Effector CD4-positive, alpha-beta T cell (primary cell): ENCODE results near the gene PRR11.
"Not testable (repeated sequence)": the region's sequence is repeated elsewhere in the genome, so short reads cannot be mapped to it uniquely, and the experiment has no call there.

Experiments used
- DNase-seq: peaks from one replicate; pipeline ENCODE4 v3.0.0-alpha.2; 2020
- total RNA-seq: gene quantifications from one replicate; lab custom pipeline; 2026; lab: John Stamatoyannopoulos, UW

Gene PRR11
- total RNA-seq = 1.7 reads per million

DNA sequence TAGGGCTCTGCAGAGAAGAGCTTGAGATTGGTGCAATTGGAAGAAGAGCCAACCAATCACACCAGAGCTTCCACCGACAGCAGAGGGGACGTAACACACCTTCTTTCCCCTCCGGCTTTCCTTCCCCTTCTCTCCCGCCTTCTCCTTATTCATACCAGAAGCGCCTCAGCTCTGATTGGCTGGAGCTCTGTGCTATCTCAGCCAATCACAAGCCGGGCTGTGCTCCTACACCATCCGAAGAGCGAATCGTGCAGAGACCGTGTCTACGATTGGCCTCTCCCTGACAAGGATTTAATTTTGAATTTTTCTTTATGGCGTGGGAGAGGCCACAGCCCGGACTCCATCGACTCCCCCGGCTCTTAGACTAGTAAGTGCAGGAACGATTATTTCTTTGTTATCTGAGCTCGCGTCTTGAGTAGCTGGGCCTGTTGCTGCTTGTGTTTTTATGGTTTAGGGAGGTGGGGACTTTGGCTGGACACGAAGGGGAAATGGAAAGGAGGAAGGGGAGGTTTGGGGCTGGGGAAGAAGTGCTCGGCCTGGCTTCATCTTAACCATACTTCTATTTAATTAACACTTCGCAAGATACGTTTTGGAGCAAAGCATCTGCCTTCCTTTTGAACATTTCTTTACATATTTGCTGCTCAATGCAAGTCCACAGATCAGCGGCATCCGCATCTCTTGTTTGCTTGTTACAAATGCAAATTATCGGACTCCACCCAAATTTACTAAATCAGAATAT lies at the start of gene PRR11:
TSS of gene PRR11 (plus strand) at position 308 of the 739 bp plus-strand sequence. CDS start 14,007 bp downstream, outside the sequence.
- DNase-seq = peak; percentile 91

DNA sequence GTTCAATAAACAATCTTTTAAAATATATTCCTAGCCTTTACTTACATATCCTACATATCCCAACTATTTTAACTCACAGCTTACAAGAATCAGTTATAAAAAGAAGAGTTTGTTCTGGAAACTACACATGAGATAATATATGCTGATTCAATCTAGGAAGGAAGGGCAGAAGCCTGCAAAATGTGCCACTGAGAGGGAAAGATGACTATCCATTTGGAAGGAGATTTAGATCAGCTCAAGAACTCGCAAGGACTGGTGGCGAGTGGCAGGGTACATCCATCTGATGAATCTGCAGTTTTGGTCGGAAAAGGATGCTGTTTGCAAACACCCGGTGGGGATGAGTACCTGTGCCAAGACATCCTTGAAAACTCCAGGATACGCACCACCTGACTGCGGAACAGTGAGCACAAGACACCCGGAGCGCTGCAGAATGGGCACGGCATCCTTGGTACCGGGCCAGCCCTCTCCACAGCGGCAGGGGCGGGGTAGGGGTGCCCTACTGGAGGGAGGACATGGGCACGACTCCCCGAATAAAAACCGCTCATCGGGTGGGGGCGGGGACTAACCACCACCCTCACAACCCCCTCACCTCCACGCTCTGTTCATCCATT lies 49.6 kb upstream of the PRR11 start:
- peak; percentile 76 for DNase-seq

DNA sequence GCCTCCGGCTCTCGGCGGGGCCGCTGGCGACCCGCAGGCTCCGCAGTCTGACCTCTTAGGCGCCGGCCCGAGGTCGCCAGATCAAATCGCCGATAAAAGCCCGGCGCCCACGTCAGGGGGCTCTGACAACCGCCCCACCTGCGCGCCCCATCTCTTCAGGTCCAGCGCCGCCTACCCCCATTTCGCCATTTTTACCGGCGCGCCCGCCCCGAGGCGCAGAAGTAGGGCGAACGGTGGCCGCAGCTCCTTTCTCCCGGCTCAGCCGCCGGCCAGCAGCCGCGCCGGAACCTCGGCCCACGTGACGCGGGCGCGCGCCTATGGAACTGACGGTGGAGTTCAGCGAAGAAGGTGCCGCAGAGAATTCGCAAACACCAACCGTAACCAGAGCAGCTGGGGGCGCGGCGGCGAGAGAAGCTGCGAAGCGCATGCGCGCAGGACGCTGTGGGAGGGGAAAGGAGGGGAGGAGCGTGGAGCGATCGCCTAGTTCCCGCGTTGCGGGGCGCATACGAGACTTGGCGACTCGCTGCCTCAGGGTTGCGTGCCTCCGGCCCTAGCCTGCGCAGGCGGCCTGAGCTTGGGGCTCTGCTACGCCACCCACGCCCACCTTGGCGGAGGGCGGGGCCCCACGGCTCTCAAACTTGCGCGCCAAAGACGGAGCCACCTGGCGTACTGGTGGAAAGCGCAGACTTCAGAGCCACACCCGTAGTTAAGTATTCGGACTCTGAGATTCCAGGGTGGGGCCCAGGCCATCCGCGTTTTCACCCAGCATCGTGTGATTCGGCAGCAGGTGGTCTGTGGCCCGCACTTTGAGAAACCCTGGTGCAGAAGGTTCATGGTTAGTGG lies 48.9 kb upstream of the PRR11 start, which contains the start of gene TRIM37:
TSS of gene TRIM37 (minus strand) at position 418 of the 843 bp plus-strand sequence. CDS start 419 bp downstream, outside the sequence.
- peak; percentile 96 for DNase-seq

DNA sequence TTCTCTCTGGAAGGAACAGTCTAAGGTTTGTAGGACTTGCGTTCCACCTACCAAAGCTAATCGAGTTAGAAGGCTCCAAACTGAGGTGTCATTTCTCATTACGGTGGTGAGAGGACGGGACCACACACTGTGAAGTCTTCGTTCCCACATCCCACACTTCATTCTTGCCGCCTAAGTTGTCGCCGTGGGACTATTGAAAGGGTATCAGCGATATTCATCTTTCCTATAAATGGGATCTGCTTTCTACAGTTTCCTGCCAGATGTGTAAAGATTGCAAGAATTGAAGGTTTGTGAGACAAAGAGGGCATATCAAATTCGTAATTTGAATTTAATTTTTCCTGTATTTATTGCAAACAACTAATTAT lies 48.3 kb upstream of the PRR11 start:
- DNase-seq = no peak

DNA sequence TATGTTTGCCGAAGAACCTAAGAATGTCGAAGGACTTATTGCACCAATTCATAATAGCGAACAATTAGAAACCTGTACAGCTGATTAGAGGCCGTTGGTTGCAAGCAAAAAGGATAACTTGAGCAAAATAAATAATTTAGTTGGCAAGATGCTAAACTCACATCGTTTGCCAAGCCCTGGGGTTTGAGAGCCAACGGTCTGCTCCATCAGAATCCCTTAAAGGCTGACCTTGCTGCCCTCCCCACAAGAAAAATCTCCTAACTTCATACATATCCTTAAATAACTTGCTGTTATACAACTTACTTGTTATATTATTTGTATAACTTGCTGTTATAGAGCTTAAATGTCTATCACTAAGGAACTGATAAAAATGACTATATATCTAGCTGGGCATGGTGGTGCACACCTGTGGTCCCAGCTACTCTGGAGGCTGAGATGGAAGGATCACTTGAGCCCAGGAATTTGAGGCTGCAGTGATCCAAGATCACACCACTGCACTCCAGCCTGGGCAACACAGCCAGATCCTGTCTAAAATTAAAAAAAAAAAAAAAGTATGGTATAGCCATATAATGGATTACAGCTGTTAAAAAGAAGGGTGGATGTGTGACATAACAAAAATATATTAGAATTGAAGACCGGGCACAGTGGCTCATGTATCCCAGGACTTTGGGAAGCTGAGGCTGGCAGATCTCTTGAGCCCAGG lies 47.0 kb upstream of the PRR11 start:
- DNase-seq = no peak

DNA sequence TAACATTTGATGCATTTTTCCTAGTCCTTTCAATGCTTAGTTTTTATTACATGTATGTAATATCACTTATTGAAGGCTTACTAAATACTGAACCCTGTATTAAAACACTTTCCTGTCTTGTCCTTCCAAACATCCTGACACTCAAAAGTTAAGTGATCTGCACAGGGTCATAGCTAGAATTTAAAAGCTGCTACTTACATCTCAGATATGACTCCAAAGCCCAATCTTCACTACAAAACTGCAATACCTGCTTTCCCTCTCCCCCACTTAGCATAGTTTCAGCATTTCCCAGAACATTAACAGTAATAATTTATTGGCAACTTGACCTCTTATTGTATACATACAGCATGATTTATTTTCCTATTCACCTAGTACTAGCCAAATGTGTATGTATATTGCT lies 44.6 kb upstream of the PRR11 start:
- no peak for DNase-seq

DNA sequence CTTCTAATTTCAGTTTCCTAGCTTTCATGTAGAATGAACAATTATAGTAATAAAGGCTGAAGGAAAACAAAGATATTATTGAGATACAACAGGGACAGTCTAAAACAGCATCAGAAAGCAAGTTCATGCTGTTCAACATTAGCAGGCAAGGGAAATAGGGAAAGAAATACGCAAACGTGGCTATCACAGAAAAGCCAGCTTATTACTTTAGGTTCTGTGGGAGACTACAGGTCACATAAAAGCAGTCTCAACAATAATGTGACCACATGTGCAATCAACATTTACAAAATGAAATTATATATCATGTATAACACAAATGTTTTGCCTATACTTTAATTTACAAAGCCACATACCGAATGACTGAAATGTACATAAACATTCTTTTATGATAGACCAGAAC lies 44.0 kb upstream of the PRR11 start:
- no peak for DNase-seq

DNA sequence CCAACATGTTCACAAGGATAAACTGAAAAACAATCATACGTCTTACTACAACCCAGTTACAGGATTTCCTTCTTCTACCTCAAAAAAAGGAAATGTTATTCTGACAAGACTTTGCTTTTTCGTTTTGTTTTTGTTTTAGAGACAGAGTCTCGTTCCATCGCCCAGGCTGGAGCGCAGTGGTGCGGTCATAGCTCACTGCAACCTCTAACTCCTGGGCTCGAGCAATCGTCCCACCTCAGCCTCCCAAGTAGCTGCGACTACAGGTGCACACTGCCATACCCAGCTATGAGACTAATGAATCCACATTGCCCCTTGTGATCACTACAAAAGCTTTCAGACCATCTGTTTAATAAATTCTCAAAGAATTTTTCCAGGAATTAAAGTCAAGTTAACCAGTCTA lies 40.1 kb upstream of the PRR11 start:
- DNase-seq = no peak

DNA sequence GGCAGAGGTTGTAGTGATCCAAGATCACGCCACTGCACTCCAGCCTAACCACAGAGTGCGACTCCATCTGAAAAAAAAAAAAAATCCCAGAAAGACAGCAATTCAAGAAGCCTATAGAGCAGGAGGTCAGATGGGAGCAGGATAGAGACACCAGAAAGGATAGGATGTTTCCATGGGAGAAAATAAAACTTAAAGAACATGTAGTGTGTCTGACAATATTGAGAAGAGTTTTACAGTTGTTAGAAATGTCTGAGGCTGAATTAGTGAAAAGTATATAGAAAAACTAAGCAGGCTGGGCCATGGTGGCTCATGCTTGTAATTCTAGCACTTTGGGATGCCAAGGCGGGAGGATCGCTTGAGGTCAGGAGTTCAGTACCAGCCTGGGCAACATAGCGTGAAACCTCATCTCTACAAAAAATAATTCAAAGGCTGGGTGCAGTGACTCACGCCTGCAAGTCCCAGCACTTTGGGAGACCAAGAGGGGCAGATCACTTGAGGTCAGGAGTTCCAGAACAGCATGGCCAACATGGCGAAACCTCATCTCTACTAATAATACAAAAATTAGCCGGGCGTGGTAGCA lies 33.6 kb upstream of the PRR11 start:
- DNase-seq = no peak

DNA sequence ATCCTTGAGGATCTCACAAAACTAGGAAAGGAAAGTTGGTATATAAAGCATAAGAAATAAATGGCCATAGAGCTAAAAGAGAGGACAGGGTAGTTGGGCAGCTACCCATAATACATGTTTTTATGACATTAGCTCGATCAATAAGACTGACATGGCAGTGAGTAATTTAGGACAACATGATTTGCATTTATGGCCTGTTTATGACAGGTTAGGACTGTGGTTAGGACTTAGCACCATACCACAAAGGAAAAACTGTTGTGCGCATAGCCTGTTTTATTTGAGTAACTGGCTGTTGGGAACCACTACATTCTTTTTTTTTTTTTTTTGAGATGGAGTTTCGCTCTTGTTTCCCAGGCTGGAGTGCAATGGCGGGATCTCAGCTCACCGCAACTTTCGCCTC lies 30.9 kb upstream of the PRR11 start:
- DNase-seq = no peak

DNA sequence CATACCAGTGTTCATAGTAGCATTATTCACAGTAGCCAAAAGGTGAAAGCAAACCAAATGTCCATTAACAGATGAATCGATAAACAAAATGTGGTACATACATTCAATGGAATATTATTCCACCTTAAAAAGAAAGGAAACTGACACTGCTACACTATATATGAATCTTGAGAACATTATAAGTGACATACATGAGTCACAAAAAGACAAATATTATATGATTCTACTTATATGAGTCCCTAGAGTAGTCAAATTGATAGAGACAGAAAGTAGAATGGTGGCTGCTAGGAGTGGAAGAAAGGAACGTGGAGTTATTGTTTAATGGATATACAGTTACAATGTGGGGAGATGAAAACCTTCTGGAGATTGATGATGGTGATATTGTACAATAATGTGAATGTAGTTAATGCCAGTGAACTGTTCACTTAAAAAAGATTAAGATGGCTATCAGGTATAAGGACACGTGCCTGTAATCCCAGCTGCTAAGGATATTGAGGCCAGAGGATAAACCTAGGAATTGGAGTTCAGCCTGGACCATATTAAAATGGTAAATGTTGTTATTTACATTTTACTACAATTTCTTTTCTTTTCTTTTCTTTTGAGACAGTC lies 28.6 kb upstream of the PRR11 start:
- DNase-seq = no peak

DNA sequence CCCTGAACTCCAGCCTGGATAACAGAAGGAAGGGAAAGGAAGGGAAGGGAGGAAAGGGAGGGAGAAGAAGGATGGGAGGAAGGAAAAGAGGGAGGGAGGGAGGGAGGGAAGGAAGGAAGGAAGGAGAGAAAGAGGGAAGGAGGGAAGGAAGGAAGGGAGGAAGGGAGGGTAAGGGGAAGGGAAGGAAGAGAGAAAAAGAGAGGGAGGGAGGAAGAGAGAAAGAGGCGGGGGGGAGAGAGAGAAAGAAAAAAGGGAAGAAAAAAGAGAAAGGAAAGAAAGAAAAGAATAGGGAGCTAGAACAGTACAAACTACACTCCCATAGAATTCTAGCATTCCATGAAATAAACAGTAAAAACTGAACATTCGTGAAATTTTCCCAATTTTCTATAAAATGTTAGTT lies 25.7 kb upstream of the PRR11 start:
- DNase-seq = no peak

DNA sequence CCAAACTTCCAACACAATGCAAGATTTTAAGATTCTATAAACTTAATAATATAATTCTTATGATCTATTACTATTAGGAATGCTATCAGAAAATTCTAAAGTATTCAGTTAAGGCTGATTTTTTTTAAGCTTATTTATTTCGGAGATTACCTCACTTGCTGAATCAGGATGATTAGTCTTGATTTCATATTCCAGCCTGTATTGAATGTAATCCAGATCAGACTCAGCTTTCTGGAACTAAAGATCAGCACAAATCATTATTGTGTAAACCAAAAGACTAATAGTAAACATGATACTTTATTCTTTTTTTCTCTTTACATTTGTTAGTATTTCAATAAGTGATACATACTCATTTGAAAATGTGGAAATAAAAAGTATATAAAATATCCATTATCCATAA lies 24.4 kb upstream of the PRR11 start:
- DNase-seq = no peak

DNA sequence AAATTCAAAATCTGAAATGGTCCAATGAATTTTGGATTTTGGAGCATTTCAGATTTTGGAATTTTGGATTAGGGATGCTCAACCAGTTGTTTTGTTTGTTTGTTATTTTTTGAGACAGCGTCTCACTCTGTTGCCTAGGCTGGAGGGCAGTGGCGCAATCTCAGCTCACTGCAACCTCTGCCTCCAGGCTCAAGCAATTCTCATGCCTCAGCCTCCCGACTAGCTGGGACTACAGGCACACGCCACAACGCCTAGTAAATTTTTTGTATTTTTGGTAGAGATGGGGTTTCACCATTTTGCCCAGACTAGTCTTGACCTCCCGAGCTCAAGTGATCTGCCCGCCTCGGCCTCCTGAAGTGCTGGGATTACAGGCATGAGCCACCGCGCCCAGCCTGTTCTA lies 17.2 kb upstream of the PRR11 start:
- DNase-seq = not testable (repeated sequence)

DNA sequence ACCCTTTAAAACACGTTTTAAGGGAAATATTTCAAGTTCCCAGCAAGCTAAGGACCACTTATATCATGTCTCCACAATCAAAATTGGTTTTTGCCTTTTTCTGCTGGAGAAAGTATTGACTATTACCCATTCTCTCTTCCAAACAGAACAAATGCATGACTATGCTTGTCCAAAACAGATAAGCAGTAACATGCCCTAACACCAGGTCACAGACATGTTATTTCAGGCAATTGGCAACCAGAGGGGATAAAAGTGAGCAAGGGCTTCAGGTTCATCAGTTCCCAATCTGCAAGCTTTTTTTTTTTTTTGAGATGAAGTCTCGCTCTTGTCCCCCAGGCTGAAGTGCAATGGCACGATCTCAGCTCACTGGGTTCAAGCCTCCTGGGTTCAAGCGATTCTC lies 15.6 kb upstream of the PRR11 start:
- DNase-seq = no peak

DNA sequence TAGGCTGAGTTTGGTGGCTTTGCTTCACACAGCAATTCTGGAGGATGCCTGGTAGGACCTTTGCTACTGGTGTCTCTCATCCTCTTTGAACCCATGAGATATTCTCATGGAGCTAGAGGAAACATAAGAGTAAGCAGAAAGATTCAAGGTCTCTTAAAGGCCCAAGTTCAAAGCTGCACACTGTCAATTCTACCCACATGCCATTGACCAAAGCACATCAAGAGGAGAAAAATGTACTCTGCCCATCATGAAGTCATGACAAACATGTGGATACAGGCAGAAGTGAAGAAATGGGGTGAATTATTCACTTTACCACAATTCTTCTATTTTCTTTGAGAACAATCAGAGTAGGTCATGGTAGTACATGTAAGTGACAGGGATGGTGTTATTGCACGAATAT lies 13.7 kb upstream of the PRR11 start:
- DNase-seq = no peak

DNA sequence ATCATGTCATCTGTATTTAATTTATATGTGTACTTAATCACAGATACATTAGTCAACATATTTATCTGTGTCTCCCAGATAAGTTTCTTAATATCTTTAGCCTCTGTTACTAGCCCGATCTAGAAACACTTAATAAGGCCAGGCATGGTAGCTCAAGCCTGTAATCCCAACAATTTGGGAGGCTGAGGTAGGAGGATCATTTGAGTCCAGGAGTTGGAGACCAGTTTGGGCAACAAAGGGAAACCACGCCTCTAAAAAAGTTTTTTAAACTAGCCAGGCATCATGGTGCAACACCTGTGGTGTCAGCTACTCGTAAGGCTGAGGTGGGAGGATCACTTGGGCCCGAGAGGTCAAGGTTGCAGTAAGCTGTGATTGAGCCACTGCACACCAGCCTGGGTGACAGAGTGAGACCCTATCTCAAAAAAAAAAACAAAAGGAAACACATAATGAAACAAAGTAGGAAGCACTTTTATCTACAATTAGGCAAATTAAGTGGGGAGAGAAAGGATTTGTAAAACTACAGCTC lies 9.9 kb upstream of the PRR11 start:
- no peak for DNase-seq

DNA sequence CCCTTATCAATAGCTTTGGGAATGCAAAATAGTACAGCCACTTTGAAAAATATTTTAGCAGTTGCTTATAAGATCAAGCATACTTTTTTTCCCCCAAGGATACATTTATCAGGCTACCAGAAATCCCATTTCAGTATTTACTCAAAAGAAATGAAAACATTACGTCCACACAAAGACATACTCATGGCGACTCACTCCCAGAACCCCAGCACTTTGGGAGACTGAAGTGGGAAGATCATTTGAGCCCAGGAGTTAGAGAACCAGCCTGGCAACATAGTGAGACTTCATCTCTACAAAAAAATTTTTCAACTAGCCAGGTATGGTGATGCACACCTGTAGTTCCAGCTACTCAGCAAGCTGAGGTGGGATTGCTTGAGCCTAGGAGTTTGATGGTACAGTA lies 6.5 kb upstream of the PRR11 start:
- DNase-seq = no peak

DNA sequence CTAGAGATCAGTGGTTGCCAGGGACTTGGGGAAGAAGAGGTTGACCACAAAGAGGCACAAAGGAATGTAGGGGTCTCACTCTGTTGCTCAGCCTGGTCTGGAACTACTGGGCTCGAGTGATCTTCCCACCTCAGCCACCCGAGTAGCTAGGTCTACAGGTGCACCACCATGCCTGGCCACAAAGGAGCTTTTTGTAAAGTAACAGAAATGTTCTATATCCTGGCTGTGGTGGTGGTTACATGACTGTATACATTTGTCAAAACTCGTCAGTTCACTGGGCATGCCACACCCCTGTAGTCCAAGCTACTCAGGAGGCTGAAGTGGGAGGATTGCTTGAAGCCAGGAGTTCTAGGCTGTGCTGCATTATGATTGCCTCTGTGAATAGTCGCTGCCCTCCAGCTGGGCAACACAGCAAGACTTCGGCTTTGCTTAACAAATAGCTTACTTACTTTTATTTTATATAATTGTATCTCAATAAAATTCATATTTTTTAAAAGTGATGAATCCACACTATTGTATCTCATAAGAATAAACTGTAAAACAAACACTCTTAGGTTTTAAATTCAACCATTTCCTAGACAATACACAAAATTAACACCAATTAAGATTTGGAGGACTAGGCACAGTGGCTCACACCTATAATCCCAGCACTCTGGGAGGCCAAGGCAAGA lies 5.6 kb upstream of the PRR11 start:
- DNase-seq = no peak

DNA sequence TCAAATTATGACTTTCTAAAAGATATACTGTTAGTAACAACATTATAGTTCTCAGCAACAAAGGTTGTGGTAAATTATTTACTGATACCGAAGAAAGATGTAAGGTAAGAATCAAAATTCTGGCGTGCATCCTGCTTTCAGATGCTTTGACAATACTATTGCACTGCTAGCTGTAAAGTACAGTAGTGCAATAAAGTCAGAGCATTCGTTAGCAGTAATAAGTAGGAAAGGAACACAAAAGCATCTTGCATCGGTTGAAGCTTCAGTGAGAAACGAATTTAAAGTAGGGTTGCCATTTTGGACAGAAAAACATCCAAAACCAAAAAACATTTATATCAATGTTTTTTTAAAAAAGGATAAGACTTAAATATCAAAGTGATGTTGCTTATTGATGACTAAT lies 4.5 kb upstream of the PRR11 start:
- DNase-seq = no peak

DNA sequence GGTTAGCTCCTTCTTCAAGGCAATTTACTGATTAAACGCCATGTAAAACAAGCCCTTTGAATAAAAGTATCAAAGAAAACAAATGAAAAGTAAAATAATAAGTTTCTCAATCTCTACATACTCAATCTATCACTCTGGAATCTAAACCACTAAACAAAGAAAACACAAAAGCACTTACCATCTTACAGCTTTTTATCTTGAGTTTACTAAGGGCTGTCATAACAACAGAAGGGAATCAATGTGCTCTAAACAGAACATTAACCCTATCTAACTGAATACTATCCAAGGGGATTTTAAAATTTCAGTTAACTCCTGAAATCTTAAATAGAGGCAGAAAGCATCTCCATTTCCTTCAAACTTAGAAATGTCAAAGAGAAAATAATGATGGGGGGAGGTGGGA lies 4.0 kb upstream of the PRR11 start:
- no peak for DNase-seq
